ENCODE data around the gene PRRC2B. TPM values are rescaled to one million over a fixed set of nuclear protein-coding genes. Genes with fewer than 3 reads are reported as not detected.
A peak's percentile ranks its signal among the peaks of the same experiment; 100 is the strongest.

PRRC2B gene
- total RNA-seq, 2 experiments from 2014 or later = 157 to 171 TPM

GRCh38 chr9:131478911-131479310 is 85.0 kb downstream of the PRRC2B start:
- no peaks in the 10 kb centered on the region for H3K9me3 Mint-ChIP-seq
- no peak for DNase-seq
- H3K27ac Mint-ChIP-seq = no peak overlapping the region
- H3K36me3 Mint-ChIP-seq (ENCODE audit: low read depth) = peaks cover 36% of the 10 kb centered on the region
- CTCF ChIA-PET = interaction anchor here (1.1 to 1.7 kb wide), 6 partner anchors 20 to 129 kb away, joined by 3 to 9 read pairs (median 4); no protein-coding TSS in a partner anchor
- no peaks in the 10 kb centered on the region for H3K27me3 Mint-ChIP-seq (ENCODE audit: low read depth)
- H3K4me3 Mint-ChIP-seq = no peak overlapping the region
- intact Hi-C loops (cut with micrococcal nuclease) = loop anchor here (1.0 to 2.0 kb wide), 2 partner anchors 86 to 129 kb away; no protein-coding TSS in a partner anchor
- peaks cover 7% of the 10 kb centered on the region for H3K4me1 Mint-ChIP-seq (ENCODE audit: low read depth)

GRCh38 chr9:131480258-131480657 is 86.4 kb downstream of the PRRC2B start:
- Mint-ChIP-seq H3K9me3 (no peaks in the 10 kb centered on the region), H3K4me3 (no peak overlapping the region), H3K27ac (no peak overlapping the region), H3K36me3 (ENCODE audit: low read depth) (peaks cover 37% of the 10 kb centered on the region), H3K27me3 (ENCODE audit: low read depth) (no peaks in the 10 kb centered on the region), H3K4me1 (ENCODE audit: low read depth) (peaks cover 7% of the 10 kb centered on the region)
- intact Hi-C loops (cut with micrococcal nuclease) = no loop called here
- CTCF ChIA-PET = interaction anchor here (1.0 to 1.6 kb wide), 6 partner anchors 12 to 131 kb away, joined by 3 to 9 read pairs (median 4); no protein-coding TSS in a partner anchor
- DNase-seq = peak; percentile 30

- H3K36me3 Mint-ChIP-seq (ENCODE audit: low read depth) = peaks cover 42% of the 10 kb centered on the region
- peaks cover 7% of the 10 kb centered on the region for H3K4me1 Mint-ChIP-seq (ENCODE audit: low read depth)
- no peak for DNase-seq
- no peak overlapping the region for H3K27ac Mint-ChIP-seq
- no peaks in the 10 kb centered on the region for H3K27me3 Mint-ChIP-seq (ENCODE audit: low read depth)
- no peak overlapping the region for H3K4me3 Mint-ChIP-seq
- intact Hi-C loops (cut with micrococcal nuclease) = no loop called here
- CTCF ChIA-PET = interaction anchor here (1.4 kb wide), 1 partner anchor 18 kb away, joined by 6 read pairs; no protein-coding TSS in a partner anchor
- no peaks in the 10 kb centered on the region for H3K9me3 Mint-ChIP-seq
These were observed 87.8 kb downstream of the PRRC2B start for GRCh38 chr9:131481441-131482342.

- Mint-ChIP-seq H3K36me3 (ENCODE audit: low read depth) (peaks cover 44% of the 10 kb centered on the region), H3K27ac (no peak overlapping the region), H3K27me3 (ENCODE audit: low read depth) (no peaks in the 10 kb centered on the region), H3K9me3 (no peaks in the 10 kb centered on the region), H3K4me3 (no peak overlapping the region), H3K4me1 (ENCODE audit: low read depth) (peaks cover 7% of the 10 kb centered on the region)
- CTCF ChIA-PET = no interaction called here
- no peak for DNase-seq
- intact Hi-C loops (cut with micrococcal nuclease) = no loop called here
These were observed 88.6 kb downstream of the PRRC2B start for GRCh38 chr9:131482343-131483006.

- Mint-ChIP-seq H3K27me3 (ENCODE audit: low read depth) (no peaks in the 10 kb centered on the region), H3K4me3 (no peak overlapping the region), H3K4me1 (ENCODE audit: low read depth) (peaks cover 7% of the 10 kb centered on the region), H3K27ac (no peak overlapping the region), H3K9me3 (no peaks in the 10 kb centered on the region), H3K36me3 (ENCODE audit: low read depth) (peaks cover 47% of the 10 kb centered on the region)
- DNase-seq = no peak
- CTCF ChIA-PET = no interaction called here
- intact Hi-C loops (cut with micrococcal nuclease) = no loop called here
These were observed 89.6 kb downstream of the PRRC2B start for GRCh38 chr9:131483319-131484050.

GRCh38 chr9:131484051-131484445 is 90.2 kb downstream of the PRRC2B start:
- DNase-seq = no peak
- H3K4me1 Mint-ChIP-seq (ENCODE audit: low read depth) = peaks cover 7% of the 10 kb centered on the region
- CTCF ChIA-PET = no interaction called here
- no peak overlapping the region for H3K4me3 Mint-ChIP-seq
- no peak overlapping the region for H3K27ac Mint-ChIP-seq
- no peaks in the 10 kb centered on the region for H3K27me3 Mint-ChIP-seq (ENCODE audit: low read depth)
- no peaks in the 10 kb centered on the region for H3K9me3 Mint-ChIP-seq
- intact Hi-C loops (cut with micrococcal nuclease) = no loop called here
- H3K36me3 Mint-ChIP-seq (ENCODE audit: low read depth) = peaks cover 48% of the 10 kb centered on the region

- Mint-ChIP-seq H3K9me3 (no peaks in the 10 kb centered on the region), H3K4me1 (ENCODE audit: low read depth) (peaks cover 4% of the 10 kb centered on the region), H3K27ac (no peak overlapping the region), H3K4me3 (no peak overlapping the region), H3K36me3 (ENCODE audit: low read depth) (peaks cover 47% of the 10 kb centered on the region), H3K27me3 (ENCODE audit: low read depth) (no peaks in the 10 kb centered on the region)
- DNase-seq = no peak
- CTCF ChIA-PET = no interaction called here
- intact Hi-C loops (cut with micrococcal nuclease) = no loop called here
These were observed 90.8 kb downstream of the PRRC2B start for GRCh38 chr9:131484560-131485185.

- CTCF ChIA-PET = no interaction called here
- Mint-ChIP-seq H3K9me3 (no peaks in the 10 kb centered on the region), H3K36me3 (ENCODE audit: low read depth) (peaks cover 50% of the 10 kb centered on the region), H3K27ac (no peak overlapping the region), H3K27me3 (ENCODE audit: low read depth) (no peaks in the 10 kb centered on the region), H3K4me3 (no peak overlapping the region), H3K4me1 (ENCODE audit: low read depth) (peaks cover under 1% of the 10 kb centered on the region)
- no peak for DNase-seq
- intact Hi-C loops (cut with micrococcal nuclease) = no loop called here
These were observed 91.3 kb downstream of the PRRC2B start for GRCh38 chr9:131485206-131485605.

- Mint-ChIP-seq H3K27me3 (ENCODE audit: low read depth) (no peaks in the 10 kb centered on the region), H3K36me3 (ENCODE audit: low read depth) (peaks cover 57% of the 10 kb centered on the region), H3K4me1 (ENCODE audit: low read depth) (no peaks in the 10 kb centered on the region), H3K27ac (no peak overlapping the region), H3K9me3 (no peaks in the 10 kb centered on the region), H3K4me3 (no peak overlapping the region)
- intact Hi-C loops (cut with micrococcal nuclease) = no loop called here
- DNase-seq = no peak
- CTCF ChIA-PET = no interaction called here
These were observed 92.0 kb downstream of the PRRC2B start for GRCh38 chr9:131485728-131486422.

GRCh38 chr9:131487001-131487400 is 93.1 kb downstream of the PRRC2B start:
- H3K36me3 Mint-ChIP-seq (ENCODE audit: low read depth) = peaks cover 55% of the 10 kb centered on the region
- intact Hi-C loops (cut with micrococcal nuclease) = no loop called here
- no peaks in the 10 kb centered on the region for H3K27me3 Mint-ChIP-seq (ENCODE audit: low read depth)
- H3K4me3 Mint-ChIP-seq = no peak overlapping the region
- no peak for DNase-seq
- no peaks in the 10 kb centered on the region for H3K9me3 Mint-ChIP-seq
- H3K27ac Mint-ChIP-seq = no peak overlapping the region
- CTCF ChIA-PET = interaction anchor here (0.7 to 1.2 kb wide), 2 partner anchors 9 to 137 kb away, joined by 4 to 5 read pairs; no protein-coding TSS in a partner anchor
- no peaks in the 10 kb centered on the region for H3K4me1 Mint-ChIP-seq (ENCODE audit: low read depth)

GRCh38 chr9:131487621-131488031 is 93.7 kb downstream of the PRRC2B start:
- Mint-ChIP-seq H3K9me3 (no peaks in the 10 kb centered on the region), H3K36me3 (ENCODE audit: low read depth) (peaks cover 53% of the 10 kb centered on the region), H3K4me1 (ENCODE audit: low read depth) (no peaks in the 10 kb centered on the region), H3K4me3 (no peak overlapping the region), H3K27ac (peak overlapping the region; percentile 17), H3K27me3 (ENCODE audit: low read depth) (no peaks in the 10 kb centered on the region)
- CTCF ChIA-PET = interaction anchor here (0.7 to 1.2 kb wide), 2 partner anchors 10 to 138 kb away, joined by 4 to 5 read pairs; no protein-coding TSS in a partner anchor
- no peak for DNase-seq
- intact Hi-C loops (cut with micrococcal nuclease) = no loop called here

Measured in activated naive CD4-positive, alpha-beta T cell treated with anti-CD3 and anti-CD28 coated beads for 36 hours (primary cell).